Measurements from ENCODE around the gene NELFCD.
"Not testable (repeated sequence)": the region's sequence is repeated elsewhere in the genome, so short reads cannot be mapped to it uniquely, and the experiment has no call there.

Gene NELFCD

DNA sequence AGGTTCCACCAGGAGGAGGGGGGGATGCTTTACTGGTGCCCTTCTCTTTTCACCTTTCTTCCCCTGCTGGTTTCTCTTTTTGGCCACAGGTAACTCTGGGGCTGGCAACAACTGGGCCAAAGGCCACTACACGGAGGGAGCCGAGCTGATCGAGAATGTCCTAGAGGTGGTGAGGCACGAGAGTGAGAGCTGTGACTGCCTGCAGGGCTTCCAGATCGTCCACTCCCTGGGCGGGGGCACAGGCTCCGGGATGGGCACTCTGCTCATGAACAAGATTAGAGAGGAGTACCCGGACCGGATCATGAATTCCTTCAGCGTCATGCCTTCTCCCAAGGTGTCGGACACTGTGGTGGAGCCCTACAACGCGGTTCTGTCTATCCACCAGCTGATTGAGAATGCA, 42.6 kb downstream of the NELFCD start:
- in situ Hi-C loops (cut with MboI; ENCODE audit: low sequenced_read_pairs) = no loop called here

DNA sequence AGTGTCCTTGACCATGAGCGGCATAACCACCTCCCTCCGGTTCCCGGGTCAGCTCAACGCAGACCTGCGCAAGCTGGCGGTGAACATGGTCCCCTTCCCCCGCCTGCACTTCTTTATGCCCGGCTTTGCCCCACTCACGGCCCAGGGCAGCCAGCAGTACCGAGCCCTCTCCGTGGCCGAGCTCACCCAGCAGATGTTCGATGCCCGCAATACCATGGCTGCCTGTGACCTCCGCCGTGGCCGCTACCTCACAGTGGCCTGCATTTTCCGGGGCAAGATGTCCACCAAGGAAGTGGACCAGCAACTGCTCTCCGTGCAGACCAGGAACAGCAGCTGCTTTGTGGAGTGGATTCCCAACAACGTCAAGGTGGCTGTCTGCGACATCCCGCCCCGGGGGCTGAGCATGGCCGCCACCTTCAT, 43.1 kb downstream of the NELFCD start:
- in situ Hi-C loops (cut with MboI; ENCODE audit: low sequenced_read_pairs) = no loop called here

DNA sequence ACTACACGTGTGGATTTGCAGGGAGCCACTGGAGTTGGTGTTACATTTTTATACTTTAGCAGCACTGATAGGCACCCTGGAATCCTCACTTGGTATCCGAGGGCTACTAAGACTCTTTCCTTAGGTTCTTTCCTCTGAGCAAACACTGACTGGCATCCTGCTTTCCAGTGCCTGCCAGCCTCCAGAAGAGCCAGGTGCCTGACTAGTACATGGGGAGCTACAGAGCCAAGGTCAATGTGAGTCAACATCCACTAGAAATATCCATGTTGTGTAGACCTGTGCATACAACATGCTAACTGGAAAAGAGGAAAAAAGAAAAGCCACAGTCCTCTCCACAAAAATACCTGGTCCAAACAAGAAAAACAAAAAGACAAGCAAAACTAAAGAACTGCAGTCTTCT, 44.0 kb downstream of the NELFCD start:
- in situ Hi-C loops (cut with MboI; ENCODE audit: low sequenced_read_pairs) = no loop called here

DNA sequence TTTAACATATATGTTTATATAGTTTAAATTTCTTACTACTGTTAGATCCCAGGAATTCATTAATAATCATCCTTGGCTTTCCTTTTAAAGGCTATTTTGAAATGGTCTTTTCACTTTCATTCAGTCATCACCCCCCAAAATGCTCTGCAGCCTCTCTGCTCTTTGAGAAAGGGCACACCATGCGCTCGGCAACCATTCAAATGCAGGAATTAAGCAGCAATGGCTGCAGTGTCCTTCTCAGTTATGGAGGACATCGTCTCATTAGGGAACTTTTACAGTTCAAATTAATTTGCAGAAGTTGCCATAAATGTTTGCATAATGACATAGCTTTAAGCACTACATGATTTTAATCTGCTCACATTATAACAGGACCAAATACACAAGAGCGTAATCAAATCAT, 44.5 kb downstream of the NELFCD start:
- in situ Hi-C loops (cut with MboI; ENCODE audit: low sequenced_read_pairs) = no loop called here

- in situ Hi-C loops (cut with MboI; ENCODE audit: low sequenced_read_pairs) = no loop called here
Observed at GRCh38 chr20:59026904-59027740, 46.1 kb downstream of the NELFCD start.

DNA sequence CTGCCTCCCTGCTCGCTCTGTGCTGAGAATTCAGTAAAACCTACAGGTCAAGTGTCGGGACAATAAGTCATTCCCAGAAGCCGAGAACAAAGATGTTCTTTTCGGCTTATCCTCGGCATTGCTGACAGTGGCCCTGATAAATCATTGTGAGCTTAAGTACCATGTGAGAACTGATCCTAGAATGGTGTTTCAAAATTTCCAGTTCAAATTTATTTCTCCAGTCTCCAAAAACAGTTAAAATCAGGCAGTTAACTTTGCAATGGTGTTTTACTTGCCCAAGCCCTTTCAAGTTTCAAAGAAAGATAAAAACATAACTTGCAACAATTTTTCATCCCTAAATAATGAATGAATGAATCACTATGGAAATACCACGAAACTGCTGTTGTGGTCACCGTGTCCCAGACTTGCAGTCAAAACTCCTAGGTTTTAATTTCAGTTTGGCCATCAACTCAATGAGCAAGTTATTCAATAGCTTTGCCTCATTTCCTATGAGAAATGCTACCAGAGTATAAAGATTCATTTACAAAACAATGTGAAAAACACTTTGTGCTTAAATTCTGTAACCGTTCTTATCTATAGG, 46.8 kb downstream of the NELFCD start:
- in situ Hi-C loops (cut with MboI; ENCODE audit: low sequenced_read_pairs) = no loop called here

- in situ Hi-C loops (cut with MboI; ENCODE audit: low sequenced_read_pairs) = no loop called here
Observed at GRCh38 chr20:59028812-59029211, 47.8 kb downstream of the NELFCD start.

DNA sequence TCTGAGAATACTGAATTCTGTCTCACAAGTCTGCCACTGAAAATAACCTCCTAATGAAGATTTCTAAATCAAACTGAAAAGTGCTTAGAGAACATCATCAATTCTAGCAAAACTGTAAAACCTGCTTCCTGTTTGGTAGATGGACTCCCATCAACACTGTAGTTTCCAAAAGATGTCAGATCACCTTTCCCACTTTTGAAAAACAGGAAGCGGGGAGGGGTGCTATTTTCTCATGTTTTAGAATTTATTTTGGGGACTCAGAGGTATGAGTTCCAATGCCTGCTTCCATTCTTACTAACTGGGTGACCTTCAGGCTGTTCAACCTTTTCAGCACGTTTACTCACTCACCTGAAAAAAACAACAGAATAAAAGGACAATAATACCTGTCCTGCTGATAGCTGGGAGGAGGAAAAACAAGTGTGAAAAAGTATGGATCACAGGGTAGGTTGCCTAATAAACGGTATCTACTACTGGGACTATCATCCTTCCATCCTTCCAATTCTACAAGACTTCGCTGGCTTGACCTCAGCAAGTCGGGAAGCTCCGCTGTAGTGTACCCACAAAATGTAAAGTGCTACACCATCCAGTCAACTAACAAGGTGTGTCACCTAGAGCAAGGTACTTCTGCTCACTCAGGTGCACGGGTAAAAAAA, 50.0 kb downstream of the NELFCD start:
- in situ Hi-C loops (cut with MboI; ENCODE audit: low sequenced_read_pairs) = no loop called here

- in situ Hi-C loops (cut with MboI; ENCODE audit: low sequenced_read_pairs) = no loop called here
Observed at GRCh38 chr20:59031564-59032022, 50.5 kb downstream of the NELFCD start.

DNA sequence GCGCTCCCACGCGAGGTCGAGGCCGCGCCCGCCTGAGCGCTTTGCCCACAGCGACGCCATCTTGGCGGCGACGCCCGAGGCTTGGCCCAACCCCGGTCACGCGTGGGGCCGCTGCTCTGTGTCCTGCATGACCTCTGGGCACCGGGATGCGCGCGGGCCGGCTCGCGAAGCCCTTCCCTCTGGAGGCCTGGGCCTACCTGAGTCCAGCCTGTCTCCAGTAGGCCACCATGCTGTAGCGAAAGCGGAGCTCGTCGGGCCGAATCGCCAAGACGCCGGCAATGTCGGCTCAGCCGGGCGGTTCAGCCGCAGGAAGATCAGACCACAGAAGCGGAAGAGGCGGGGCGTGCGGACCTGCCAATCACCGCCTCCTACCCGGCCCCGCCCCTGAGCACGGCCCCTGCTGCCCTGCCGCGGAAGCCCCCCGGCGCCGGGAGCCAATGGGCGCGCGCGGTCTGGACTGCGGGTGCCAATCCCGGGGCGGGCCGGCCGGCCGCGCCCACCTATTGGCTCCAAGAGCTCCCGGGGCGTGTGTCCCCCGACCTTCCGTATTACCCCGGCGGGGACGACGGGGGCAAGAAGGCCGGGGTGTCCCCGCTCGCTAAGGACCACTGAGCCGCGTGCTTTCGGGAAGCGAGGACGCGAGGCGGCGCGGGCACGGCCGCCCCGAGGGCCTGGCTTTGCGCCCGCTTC, 51.1 kb downstream of the NELFCD start, which contains the start of gene ATP5F1E:
Gene ATP5F1E (minus strand): TSS at position 313 of the 690 bp plus-strand sequence. CDS start 84 bp downstream, at position 229.
- in situ Hi-C loops (cut with MboI; ENCODE audit: low sequenced_read_pairs) = no loop called here

GRCh38 chr20:59032713-59033059, 51.6 kb downstream of the NELFCD start:
- in situ Hi-C loops (cut with MboI; ENCODE audit: low sequenced_read_pairs) = no loop called here

- in situ Hi-C loops (cut with MboI; ENCODE audit: low sequenced_read_pairs) = no loop called here
Observed at GRCh38 chr20:59033093-59033492, 52.0 kb downstream of the NELFCD start.

- in situ Hi-C loops (cut with MboI; ENCODE audit: low sequenced_read_pairs) = no loop called here
Observed at GRCh38 chr20:59033616-59034165, 52.6 kb downstream of the NELFCD start.

DNA sequence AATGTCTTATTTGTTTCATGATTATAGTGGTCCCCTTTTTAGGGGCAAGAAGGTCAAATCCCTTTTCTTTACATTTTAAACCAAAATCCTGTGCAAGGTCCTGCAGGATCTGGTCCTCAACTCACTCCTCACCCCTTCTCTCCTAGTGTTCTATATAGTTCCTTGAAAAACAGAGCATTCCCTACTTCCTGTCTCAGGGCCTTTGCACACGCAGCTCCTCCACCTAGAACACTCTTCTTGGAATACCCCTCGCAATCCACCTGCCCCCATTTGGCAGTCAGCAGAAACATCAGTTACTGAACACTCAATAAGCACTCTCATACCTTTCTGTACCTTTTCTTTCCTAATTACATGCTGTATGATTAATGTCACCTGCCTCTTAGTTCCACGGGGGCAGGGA, 54.3 kb downstream of the NELFCD start:
- in situ Hi-C loops (cut with MboI; ENCODE audit: low sequenced_read_pairs) = no loop called here

DNA sequence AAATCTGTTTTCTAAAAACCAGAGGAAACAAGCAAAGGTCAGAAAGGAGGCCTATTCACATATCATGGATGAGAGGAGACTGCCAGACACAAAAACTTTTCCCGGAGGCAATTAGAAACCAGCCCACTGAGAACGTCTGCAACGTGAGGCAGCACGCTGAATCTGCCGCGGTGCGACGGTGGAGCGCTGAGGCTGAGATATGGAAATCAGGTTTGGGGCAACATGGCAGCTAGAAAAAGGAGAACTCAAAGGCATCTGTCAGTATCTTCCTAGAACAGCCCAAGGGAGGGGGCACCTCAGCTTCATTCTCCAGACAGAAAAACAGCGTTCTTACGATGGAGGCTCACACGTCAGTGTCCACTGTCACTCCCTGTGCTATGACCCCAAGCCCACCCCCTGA, 56.3 kb downstream of the NELFCD start:
- in situ Hi-C loops (cut with MboI; ENCODE audit: low sequenced_read_pairs) = no loop called here

GRCh38 chr20:59039233-59039632, 58.2 kb downstream of the NELFCD start:
- in situ Hi-C loops (cut with MboI; ENCODE audit: low sequenced_read_pairs) = no loop called here

DNA sequence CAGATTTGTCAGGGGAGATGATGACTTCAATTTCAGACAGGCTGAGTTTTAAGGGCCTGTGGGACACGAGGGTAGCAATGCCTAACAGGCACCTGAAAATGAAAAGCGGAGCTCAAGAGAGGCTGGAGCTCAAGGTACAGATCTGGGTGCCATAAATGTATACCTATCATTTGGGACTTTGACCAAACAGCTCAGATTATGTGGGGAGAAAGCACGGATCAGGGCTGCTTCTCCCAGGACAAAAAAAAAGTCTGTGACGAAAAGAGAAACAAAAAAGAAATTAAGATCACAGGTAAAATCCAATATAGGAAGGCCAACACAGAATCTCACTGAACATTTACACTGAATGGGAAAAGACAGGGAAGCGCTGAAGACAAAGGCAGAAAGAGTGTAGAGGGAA, 59.6 kb downstream of the NELFCD start:
- in situ Hi-C loops (cut with MboI; ENCODE audit: low sequenced_read_pairs) = no loop called here

GRCh38 chr20:59041487-59041886, 60.4 kb downstream of the NELFCD start:
- in situ Hi-C loops (cut with MboI; ENCODE audit: low sequenced_read_pairs) = not testable (repeated sequence)

- in situ Hi-C loops (cut with MboI; ENCODE audit: low sequenced_read_pairs) = no loop called here
Observed at GRCh38 chr20:59042151-59042795, 61.2 kb downstream of the NELFCD start, which contains the start of gene PRELID3B. Gene PRELID3B, minus strand, starts transcription at chr20:59042786. Its CDS starts 56 bp downstream, at chr20:59042730.
